Panc1 (cell line): ENCODE results near the gene KDM3B. TPM values are rescaled to one million over a fixed set of nuclear protein-coding genes. Genes with fewer than 3 reads are reported as not detected.

Source experiments
- ATAC-seq: fragments of 200-7000 bp; cut with Tn5 transposase; 2 replicates; pipeline ENCODE4 v1.9.1; 2020; ENCODE audit warnings: mild to moderate bottlenecking, moderate library complexity
- BruUV-seq: library from RNA; stranded (reverse); fragments of 400-500 nt; replicated peaks from 2 replicates; lab custom pipeline; 2021; lab: Mats Ljungman, UMichigan
- CTCF ChIA-PET: fragments of 300-600 bp; sonication (Branson Sonifier 250); formaldehyde crosslinking; loops from one replicate; lab custom pipeline; 2022; ENCODE audit warnings: antibody characterized with exemption; lab: Charles Lee
- POLR2A ChIA-PET: fragments of 300-600 bp; sonication (Branson Sonifier 250); formaldehyde crosslinking; loops from one replicate; lab custom pipeline; 2022; ENCODE audit warnings: antibody characterized with exemption; lab: Charles Lee
- DNase-seq: peaks from one replicate; pipeline ENCODE4 v3.0.0-alpha.2; 2010; ENCODE audit warnings: low read depth, low spot score
- H3K27ac ChIP-seq: 2 replicates; pipeline ENCODE4 v1.5.1; 2011; ENCODE audit warnings: mild to moderate bottlenecking, low read length, inconsistent platforms
- H3K27me3 ChIP-seq: fragments of 200-500 bp; sonication (Bioruptor generic); 2 replicates; pipeline ENCODE4 v1.6.0; 2014; ENCODE audit warnings: low read length, inconsistent platforms; ENCODE audit not compliant: control insufficient read depth, insufficient read depth
- H3K36me3 ChIP-seq: fragments of 200-500 bp; sonication (Bioruptor generic); 2 replicates; pipeline ENCODE4 v1.5.1; 2014; ENCODE audit warnings: inconsistent platforms, mild to moderate bottlenecking, low read length, moderate library complexity; ENCODE audit not compliant: control insufficient read depth, insufficient read depth
- H3K4me1 ChIP-seq: 2 replicates; pipeline ENCODE4 v1.5.1; 2011; ENCODE audit warnings: inconsistent platforms, mild to moderate bottlenecking, low read length, moderate library complexity; ENCODE audit not compliant: control insufficient read depth, insufficient read depth
- H3K4me3 ChIP-seq, 2 experiments: 2 replicates each; pipeline ENCODE4 v1.5.1; 2011 to 2012; ENCODE audit warnings: low read depth in 2 of 2, low read length in 2 of 2, mild to moderate bottlenecking in 2 of 2, inconsistent platforms in 1 of 2, moderate library complexity in 1 of 2
- H3K9me3 ChIP-seq: fragments of 200-500 bp; sonication (Bioruptor generic); 2 replicates; pipeline ENCODE4 v1.5.1; 2014; ENCODE audit warnings: low read depth, mild to moderate bottlenecking, inconsistent platforms, low read length, moderate library complexity; ENCODE audit not compliant: control insufficient read depth, insufficient read depth
- CTCF ChIP-seq: fragments of 450-650 bp; IDR thresholded peaks from 2 replicates; pipeline ENCODE4 v1.5.1; 2017; ENCODE audit warnings: mild to moderate bottlenecking
- POLR2AphosphoS5 ChIP-seq: IDR thresholded peaks from 2 replicates; pipeline ENCODE4 v1.6.1; 2012; ENCODE audit warnings: mild to moderate bottlenecking, low read depth, low read length, moderate library complexity
- REST ChIP-seq, 2 experiments: IDR thresholded peaks; 2 replicates each; pipeline ENCODE4 v1.6.1; 2011 to 2012; ENCODE audit warnings: low read depth in 2 of 2, control low read depth in 1 of 2, low read length in 1 of 2, mild to moderate bottlenecking in 1 of 2, moderate library complexity in 1 of 2; ENCODE audit not compliant: insufficient read depth in 1 of 2
- SIN3A ChIP-seq: IDR thresholded peaks from 2 replicates; pipeline ENCODE4 v1.6.1; 2012; ENCODE audit warnings: low read depth, mild to moderate bottlenecking, low read length, moderate library complexity, borderline replicate concordance; ENCODE audit not compliant: insufficient read depth
- TCF7L2 ChIP-seq: IDR thresholded peaks from 2 replicates; pipeline ENCODE4 v1.6.1; 2011; ENCODE audit warnings: mild to moderate bottlenecking, low read depth, low read length, inconsistent platforms
- in situ Hi-C: cut with HindIII; loops from 2 replicates; pipeline ENCODE4 v1.10.0; 2016; ENCODE audit warnings: low sequenced_read_pairs, low pct_unique_long_range_greater_than_20kb
- intact Hi-C: fragments of 100-400 bp; cut with micrococcal nuclease; formaldehyde crosslinking; loops from one replicate; pipeline ENCODE4 v1.10.0; 2022; ENCODE audit not compliant: unreplicated experiment
- total RNA-seq: library from RNA; stranded (reverse); gene quantifications from one replicate; pipeline ENCODE4 v1.2.1, GENCODE V29; 2021; ENCODE audit not compliant: unreplicated experiment

KDM3B gene
- total RNA-seq, 1 experiment from 2014 or later, result 65.0 TPM

DNA sequence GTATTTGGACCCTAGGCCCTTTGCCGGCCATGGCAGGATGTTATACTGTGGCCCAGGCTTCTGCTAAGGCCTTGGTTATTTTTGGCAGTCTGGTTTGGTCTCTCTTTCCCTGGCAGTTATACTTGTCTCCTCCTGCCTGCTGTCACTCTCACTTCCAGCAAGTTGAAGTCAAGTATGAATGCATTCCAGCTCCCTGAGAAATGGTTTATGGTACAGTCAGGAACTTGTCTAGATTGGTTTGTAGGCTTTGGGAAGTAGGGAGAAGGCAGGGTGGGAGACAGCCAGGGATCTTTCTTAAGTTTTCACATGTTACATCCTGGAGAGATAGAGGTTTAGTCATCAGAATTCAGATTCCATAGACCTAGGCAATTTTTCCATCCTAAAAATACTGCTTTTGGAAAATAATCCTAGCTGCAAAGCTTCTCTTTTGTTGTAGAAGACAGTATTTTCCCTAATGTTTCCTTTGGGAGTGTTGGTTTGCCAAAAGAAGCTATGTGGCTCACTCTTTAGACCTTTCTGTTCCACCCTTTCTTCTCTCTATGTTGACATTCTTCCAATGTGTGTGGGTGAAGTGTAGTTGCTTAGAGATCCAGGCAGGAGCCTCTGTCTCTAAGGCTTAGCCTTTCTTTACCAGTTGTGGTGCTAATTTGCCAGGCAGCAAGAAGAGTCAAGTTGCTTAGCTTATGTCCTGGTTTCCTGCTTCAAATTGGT lies 2.5 kb upstream of the KDM3B start:
- BruUV-seq, result no TSS peak
- Histone ChIP-seq H3K36me3 (peaks cover 17% of the 10 kb centered on the region), H3K4me3 (no peak overlapping the region), H3K27ac (no peak overlapping the region), H3K9me3 (no peaks in the 10 kb centered on the region; the same call in 1 of the 2 replicates), H3K4me1 (peaks cover 11% of the 10 kb centered on the region), H3K27me3 (no peaks in the 10 kb centered on the region)
- no peak for TF ChIP-seq REST (IDR thresholded peaks at IDR 0.05; ENCODE audit: insufficient read depth in 1 of 2, low read depth in 2 of 2, low read length in 1 of 2)
- TF ChIP-seq SIN3A, result no peak
- no peak for TF ChIP-seq POLR2AphosphoS5
- no peak for TF ChIP-seq CTCF
- no peak for TF ChIP-seq TCF7L2
- CTCF ChIA-PET, result no interaction called here
- POLR2A ChIA-PET, result interaction anchor here (0.5 to 1.8 kb wide), 2 partner anchors 12 to 125 kb away, joined by 3 to 6 read pairs; partner anchors contain the start of gene FAM53C
- DNase-seq (no peak), ATAC-seq (no peak)
- intact Hi-C loops (no loop called here), in situ Hi-C loops (no loop called here)

DNA sequence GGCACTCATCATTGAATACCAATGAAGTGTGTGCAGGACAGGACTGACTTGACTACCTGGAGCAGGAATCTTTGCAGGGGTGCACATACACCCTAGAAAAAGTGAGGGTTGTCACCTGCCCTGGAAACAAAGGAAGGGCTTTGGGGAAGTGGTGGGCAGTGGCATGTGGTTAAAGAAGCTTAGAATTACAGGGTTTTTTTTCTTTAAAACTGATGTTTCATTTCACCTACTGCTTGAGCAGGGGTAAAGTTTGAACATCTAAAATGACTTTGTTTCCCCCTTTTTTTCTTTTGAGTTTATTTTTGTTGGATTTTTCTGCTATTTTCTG lies 2.0 kb upstream of the KDM3B start:
- in situ Hi-C loops (no loop called here), intact Hi-C loops (no loop called here)
- ChIA-PET POLR2A (interaction anchor here (0.5 to 0.6 kb wide), 2 partner anchors 17 to 125 kb away, joined by 3 read pairs; no protein-coding TSS in a partner anchor), CTCF (no interaction called here)
- no peaks in the 10 kb centered on the region; the same call in 1 of the 2 replicates for H3K9me3 ChIP-seq
- H3K27ac ChIP-seq, result no peak overlapping the region; the same call in 1 of the 2 replicates
- BruUV-seq, result no TSS peak
- H3K36me3 ChIP-seq, result peaks cover 12% of the 10 kb centered on the region
- no peak for TF ChIP-seq POLR2AphosphoS5
- no peaks in the 10 kb centered on the region for H3K27me3 ChIP-seq
- DNase-seq (no peak), ATAC-seq (no peak)
- H3K4me3 ChIP-seq, result no peak overlapping the region
- peaks cover 15% of the 10 kb centered on the region for H3K4me1 ChIP-seq

- DNase-seq (no peak), ATAC-seq (no peak)
- H3K4me3 ChIP-seq, result no peak overlapping the region
- peaks cover 6% of the 10 kb centered on the region for H3K36me3 ChIP-seq
- POLR2A ChIA-PET, result interaction anchor here (0.6 to 1.0 kb wide), 2 partner anchors 17 to 19 kb away, joined by 3 read pairs; partner anchors contain the start of gene CDC25C
- CTCF ChIA-PET, result interaction anchor here (1.7 to 2.3 kb wide), 2 partner anchors 13 to 19 kb away, joined by 6 to 9 read pairs; partner anchors contain the start of genes CDC25C and FAM53C
- intact Hi-C loops, result no loop called here
- TF ChIP-seq CTCF (no peak), POLR2AphosphoS5 (no peak), REST (IDR thresholded peaks at IDR 0.05; ENCODE audit: insufficient read depth in 1 of 2, low read depth in 2 of 2, low read length in 1 of 2) (no peak), SIN3A (no peak), TCF7L2 (no peak)
- in situ Hi-C loops, result no loop called here
- peaks cover 16% of the 10 kb centered on the region for H3K4me1 ChIP-seq
- H3K27me3 ChIP-seq, result no peaks in the 10 kb centered on the region
- no peak overlapping the region; the same call in 1 of the 2 replicates for H3K27ac ChIP-seq
- no TSS peak for BruUV-seq
- no peaks in the 10 kb centered on the region; the same call in 1 of the 2 replicates for H3K9me3 ChIP-seq
Observed at GRCh38 chr5:138351056-138351455, 1.4 kb upstream of the KDM3B start.
